ENCODE data around the gene SENP1.

GRCh38 chr12:48105867-48106680 lies at the start of gene SENP1:
- TF ChIP-seq, protein P1, sequence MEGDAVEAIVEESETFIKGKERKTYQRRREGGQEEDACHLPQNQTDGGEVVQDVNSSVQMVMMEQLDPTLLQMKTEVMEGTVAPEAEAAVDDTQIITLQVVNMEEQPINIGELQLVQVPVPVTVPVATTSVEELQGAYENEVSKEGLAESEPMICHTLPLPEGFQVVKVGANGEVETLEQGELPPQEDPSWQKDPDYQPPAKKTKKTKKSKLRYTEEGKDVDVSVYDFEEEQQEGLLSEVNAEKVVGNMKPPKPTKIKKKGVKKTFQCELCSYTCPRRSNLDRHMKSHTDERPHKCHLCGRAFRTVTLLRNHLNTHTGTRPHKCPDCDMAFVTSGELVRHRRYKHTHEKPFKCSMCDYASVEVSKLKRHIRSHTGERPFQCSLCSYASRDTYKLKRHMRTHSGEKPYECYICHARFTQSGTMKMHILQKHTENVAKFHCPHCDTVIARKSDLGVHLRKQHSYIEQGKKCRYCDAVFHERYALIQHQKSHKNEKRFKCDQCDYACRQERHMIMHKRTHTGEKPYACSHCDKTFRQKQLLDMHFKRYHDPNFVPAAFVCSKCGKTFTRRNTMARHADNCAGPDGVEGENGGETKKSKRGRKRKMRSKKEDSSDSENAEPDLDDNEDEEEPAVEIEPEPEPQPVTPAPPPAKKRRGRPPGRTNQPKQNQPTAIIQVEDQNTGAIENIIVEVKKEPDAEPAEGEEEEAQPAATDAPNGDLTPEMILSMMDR (IDR thresholded peaks at IDR 0.05): peak in 4 of 6 experiments; percentile 22 to 62 (median 44)
- TF ChIP-seq POLR2A (IDR thresholded peaks at IDR 0.05): no peak
